HK-2 (cell line): ENCODE measurements around the gene FBXO21.
A peak's percentile ranks its signal among the peaks of the same experiment; 100 is the strongest.

ENCODE experiments used
- DNase-seq: peaks from one replicate; pipeline ENCODE4 v3.0.0-alpha.2; 2018; ENCODE audit not compliant: unreplicated experiment

Gene FBXO21

GRCh38 chr12:117140397-117141096 is 49.7 kb downstream of the FBXO21 start:
- DNase-seq, result no peak

GRCh38 chr12:117139025-117139717 is 51.1 kb downstream of the FBXO21 start:
- DNase-seq, result no peak

DNA sequence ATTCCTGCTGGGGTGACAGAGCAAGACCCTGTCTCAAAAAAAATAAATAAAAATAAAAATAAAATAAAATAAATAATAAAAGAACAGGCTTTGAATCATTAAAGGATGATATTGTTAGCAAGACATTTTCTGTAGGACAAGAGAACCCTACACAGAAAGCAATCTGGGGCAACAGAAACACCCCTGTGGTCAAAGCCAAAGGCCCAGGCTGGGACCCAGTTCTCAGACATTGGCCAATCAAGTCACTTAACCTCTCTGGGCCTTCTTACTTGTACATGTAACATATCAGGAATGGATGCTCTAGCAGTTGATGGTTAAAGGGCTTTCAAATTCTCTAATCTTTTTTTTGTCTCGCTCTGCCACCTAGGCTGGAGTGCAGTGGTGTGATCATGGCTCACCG is 55.5 kb downstream of the FBXO21 start:
- DNase-seq, result no peak

DNA sequence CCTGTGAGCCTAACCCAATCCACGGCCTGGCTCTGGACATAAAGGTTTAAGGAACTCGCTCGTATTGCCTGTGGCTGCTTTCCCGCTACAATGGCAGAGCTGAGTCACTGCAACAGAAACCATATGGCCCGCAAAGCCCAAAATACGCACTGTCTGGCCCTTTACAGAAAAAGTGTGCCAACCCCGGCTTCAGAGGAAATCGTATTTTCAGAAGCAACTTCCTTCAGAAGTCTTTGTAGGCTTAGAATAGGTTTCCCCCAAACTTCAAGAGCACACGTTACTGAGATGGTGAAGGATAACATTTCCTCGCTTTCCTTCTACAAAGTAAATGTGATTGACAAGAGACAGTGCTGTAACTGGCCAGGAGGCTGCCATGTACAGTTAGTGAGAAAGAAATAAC is 56.2 kb downstream of the FBXO21 start:
- no peak for DNase-seq

GRCh38 chr12:117130801-117131200 is 59.5 kb downstream of the FBXO21 start:
- no peak for DNase-seq

- no peak for DNase-seq
These were observed 60.9 kb downstream of the FBXO21 start for GRCh38 chr12:117129391-117129790.

- no peak for DNase-seq
These were observed 62.1 kb downstream of the FBXO21 start for GRCh38 chr12:117127933-117128823.

DNA sequence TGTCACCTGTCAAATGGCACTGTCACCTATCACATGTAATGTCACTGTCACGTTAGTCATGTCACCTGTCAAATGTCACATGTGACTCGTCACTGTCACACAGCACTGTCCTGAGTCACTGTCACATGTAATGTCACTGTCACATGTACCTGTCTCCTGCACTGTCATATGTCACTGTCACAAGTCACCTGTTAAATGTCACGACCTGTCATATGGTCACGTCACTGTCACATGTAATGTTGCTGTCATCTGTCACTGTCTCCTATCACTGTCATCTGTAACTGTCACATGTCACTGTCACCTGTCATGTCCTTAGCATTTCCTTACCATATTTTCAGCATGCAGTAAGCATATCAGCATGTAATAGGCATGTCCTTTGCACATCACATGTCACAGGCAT is 63.9 kb downstream of the FBXO21 start:
- DNase-seq, result no peak

- no peak for DNase-seq
These were observed 64.5 kb downstream of the FBXO21 start for GRCh38 chr12:117125767-117126166.

DNA sequence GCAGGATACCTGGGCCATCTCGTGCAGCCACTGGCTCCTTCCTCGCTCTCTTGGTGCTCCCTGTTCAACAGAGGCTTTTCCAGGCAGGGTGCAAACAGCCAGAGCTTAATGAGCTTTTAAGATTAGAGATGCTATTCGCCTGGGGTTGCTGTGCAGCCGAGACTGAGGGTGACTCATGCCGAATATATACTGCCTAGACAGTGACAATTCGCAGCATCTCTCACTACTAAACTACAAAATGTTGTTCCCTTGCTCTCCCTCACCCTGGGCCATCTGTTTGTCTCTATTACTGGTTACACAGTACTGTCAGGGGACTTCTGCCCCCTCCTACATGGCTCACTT is 65.0 kb downstream of the FBXO21 start:
- no peak for DNase-seq

DNA sequence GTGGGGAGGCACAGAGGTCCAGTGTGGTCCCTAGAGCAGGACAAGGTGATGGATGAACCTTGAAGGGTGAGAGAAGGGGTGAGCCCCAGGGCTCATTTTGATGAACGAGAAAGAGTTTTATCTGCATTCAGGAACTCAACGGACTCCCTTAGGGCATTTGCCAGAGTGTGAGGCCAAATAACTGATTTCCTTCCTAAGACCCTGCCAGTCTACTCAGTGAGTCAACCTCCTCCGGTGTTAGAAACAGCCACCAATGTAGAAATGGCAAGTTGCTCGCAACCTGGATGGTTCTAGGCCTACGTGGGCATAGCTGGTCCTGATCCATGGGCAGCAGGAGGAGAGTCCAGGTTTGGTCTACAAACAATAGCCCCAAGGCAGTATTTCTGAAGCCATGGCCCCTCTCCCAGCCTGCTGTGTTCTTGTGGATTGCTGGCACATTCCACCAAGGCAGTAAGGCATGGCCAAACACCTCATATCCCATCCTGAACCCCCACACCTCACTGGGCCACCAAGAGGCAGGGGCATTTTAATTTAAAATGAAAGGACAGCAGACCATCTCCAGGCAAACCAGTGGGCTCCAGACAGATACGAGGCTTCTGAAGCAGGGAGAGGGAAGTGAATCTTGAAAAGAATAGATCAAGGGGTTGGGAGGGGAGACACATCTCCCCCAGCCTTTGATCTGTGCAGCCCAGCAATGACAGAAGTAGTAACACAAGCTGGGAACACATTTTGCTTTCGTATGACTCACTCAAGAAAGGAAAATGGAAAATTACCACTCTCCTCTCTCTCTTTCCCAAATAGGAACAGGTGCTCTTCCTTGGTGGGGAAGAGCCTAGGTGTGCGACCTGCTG is 65.6 kb downstream of the FBXO21 start:
- DNase-seq, result no peak

GRCh38 chr12:117121441-117121840 is 68.8 kb downstream of the FBXO21 start:
- DNase-seq, result no peak

DNA sequence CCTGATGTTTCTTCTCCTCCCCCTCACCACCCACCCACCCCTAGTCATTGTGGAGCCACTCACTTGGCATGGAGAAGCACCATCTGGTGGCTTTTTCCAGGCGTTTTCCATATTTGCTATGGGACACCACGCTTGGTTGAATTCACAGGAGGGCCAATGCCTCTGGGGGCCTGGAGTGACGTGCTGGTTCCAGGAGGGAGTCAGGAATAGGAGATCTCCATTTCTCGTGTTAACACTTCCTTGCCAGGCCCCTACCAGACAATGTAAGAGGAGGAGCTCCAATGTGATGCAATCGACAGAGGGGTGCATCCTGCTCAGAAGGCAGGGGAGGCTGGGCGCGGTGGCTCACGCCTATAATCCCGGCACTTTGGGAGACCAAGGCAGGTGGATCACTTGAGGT is 69.5 kb downstream of the FBXO21 start:
- DNase-seq, result no peak

DNA sequence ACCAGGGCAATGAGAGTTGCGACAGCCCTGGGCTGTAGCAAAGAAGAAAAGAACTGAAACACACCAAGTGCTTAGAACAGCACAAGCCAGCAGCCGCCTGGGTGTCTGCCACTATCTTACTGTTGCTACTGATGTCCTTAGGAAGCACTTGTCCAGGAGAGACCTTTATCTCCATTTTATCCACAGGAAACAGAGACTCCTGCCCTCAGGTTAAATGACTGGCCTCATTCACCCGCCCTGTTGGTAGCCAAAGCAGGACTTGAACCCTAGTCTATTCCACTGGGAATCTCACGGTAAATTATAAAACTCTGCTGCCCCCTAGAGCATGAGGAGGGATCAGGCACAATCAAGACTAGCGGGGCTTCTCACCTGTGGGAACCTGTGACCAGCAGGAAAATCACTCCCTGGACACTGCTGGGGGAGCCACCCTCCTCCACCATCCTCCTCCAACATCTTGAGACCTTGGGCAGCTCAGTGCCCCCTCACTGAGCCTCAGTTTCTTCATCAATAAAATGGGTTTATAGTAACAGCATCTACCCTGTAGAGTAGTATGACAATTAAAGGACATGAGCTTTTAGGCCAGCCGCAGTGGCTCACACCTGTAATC is 70.6 kb downstream of the FBXO21 start:
- DNase-seq, result peak; percentile 27

DNA sequence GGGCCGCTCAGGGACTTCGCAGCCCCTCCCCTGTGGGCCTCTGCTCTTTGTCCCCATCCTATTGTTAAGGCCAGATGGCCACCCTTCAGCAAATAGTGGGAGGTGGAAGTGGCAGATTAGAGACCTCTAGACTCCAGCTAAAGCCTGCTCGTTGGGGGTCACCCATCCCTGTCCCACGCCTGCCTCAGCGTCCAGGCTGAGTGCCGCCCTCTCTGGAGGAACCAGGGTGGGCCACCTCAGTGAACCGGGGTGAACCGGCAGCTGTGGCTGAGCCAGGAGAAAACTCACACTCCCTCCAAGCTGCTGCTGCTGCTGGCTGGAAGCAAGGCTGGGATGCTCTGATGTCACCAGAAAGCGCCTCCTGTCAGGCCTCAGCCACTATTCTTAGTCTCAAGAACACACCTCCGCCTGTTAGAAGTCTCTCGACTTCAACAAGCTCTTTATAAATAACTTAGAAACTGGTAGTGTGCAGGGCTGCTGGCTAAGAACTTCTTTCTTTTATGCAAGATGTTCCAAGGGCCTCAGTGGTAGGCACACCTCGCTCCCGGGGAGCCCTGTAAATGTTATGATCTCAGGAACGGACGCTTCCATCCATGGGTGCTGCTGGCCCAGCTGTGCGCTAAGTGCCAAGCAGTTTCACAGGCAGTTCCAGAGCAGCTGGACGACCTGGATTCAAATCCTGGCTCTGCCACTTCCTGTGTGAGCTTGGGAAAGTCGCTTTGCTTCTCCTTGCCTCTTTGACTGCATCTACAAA is 71.3 kb downstream of the FBXO21 start:
- DNase-seq, result no peak

GRCh38 chr12:117114784-117115183 is 75.5 kb downstream of the FBXO21 start:
- no peak for DNase-seq

GRCh38 chr12:117113231-117113630 is 77.0 kb downstream of the FBXO21 start:
- no peak for DNase-seq

- no peak for DNase-seq
These were observed 78.3 kb downstream of the FBXO21 start for GRCh38 chr12:117111821-117112595.

DNA sequence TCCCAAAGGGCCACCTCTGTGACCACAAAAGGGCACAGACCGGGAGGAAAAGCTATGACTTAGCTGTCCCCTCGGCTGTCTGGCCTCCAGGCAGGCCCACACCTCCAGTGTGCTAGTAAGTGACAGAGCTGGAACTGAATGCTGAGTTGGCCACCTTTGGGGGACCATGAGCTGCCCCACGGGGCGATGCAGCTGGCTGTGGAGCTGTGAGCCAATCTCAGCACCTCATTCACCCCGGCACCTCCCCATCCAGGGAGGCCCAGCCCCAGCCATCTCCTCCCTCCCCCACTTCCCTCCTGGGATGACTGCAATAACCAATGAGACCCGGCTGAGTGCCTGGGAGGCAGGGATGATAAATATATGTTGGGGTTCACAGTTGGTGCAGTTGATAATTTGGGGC is 78.9 kb downstream of the FBXO21 start:
- DNase-seq, result no peak
